Stimulated activated CD8-positive, alpha-beta memory T cell treated with anti-CD3 and anti-CD28 coated beads, Interleukin-15, amount 100 ng/mL, for 24 hours (primary cell): ENCODE results near the gene SERPINH1.
A peak's percentile ranks its signal among the peaks of the same experiment; 100 is the strongest.
"Not testable (repeated sequence)": the region's sequence is repeated elsewhere in the genome, so short reads cannot be mapped to it uniquely, and the experiment has no call there.

Source experiments
- DNase-seq: peaks from one replicate; pipeline ENCODE4 v3.0.0-alpha.2; 2020; ENCODE audit warnings: low read depth

Gene SERPINH1

DNA sequence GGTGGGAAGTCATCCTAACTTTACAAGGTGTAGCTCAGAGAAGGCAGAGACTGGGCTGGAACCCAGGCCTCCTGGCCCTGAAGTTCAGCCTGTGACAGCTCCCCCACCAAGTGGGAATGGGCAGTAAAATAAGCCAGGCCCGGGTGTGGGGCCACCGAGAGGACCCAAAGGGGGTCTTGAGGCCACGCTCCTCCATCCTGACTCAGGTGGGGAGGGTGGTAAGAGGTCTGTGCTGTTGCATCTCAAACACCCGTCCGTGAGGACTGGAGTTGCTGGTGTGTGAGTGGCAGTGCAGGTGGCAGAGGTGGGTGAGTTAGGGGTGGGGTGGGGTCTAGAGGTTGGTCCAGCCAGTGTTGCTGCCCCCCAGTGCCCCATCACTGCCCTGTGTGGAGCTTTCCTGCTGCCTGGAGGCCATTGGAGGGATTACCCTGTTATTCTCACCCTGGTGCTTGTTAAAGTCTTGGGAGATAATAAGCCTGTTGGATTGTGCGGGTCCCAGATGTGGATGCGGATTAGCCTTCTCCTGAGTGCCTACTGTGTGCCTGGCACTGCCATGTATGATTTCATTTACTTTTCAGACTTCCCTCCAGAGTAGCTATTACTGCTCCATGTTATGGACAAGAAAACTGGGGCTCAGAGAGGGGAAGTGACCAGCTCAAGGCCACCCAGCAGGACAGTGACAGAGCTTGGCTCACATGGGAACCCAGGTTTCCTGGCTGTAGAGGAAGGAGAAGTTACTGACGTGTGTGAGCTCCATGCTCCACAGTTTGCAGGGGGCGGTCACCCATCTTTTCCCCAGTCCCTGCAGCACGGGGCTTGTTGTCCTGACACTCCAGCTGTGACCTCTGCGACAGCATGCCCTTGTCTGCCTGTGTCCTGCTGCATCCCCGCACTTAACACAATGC is 12.9 kb downstream of the SERPINH1 start:
- no peak for DNase-seq

DNA sequence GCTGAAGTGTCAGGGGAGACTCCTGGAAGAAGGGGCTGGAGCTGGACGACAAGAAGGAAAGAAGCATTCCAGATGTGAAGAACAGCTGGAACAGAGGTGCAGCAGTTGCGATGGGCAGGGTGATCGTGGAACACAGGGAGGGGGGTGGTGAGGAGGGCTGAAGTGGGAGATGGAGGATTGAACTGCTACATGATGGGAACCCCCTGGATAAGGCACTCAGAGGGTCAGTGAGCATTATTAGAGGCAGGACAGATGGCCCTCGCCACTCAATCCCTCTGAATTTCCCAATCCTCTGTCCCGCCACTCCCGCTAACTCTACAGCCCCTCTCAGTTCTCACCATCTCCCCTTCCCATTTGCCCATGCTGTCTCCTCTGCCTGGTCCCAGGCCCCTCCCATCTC is 14.0 kb downstream of the SERPINH1 start:
- DNase-seq: no peak

DNA sequence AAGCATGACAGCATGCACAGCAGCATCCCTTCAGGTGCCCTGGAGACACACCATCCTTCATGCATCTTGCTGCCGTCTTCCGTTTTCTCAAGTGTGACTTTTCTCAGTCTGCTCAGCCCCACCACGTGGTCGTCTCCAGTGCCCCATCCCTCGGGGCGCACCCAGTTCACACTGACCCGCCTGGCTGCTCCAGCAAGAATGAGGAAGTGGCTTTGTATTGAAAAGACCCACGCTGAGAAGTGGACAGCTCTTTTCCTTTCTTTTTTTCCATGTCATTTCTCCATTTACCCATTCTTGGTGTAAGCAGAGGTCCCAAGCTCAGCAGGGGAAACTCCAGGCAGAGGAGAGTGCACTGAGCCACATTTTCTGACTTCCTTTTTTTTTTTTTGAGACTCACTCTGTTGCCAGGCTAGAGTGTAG is 14.5 kb downstream of the SERPINH1 start:
- no peak for DNase-seq

DNA sequence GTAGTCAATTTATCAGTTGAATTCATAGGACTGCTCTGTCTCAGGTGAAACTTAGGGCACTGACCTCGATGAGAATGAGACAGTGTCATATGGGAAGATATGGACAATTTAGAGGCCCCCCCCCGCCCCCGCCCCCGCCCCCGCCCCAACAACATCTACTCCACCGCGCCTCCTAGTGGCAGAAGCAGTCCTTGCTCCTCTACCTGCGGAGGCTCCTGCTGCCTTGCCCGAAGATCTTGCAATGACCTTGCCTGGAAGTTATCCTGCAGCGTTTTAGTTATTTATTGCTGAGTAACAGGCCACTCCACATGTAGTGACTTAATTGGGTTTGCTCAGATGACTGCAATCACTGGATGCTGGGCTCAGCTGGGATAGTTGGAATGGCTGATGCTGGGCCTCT is 15.2 kb downstream of the SERPINH1 start:
- DNase-seq: peak; percentile 26

DNA sequence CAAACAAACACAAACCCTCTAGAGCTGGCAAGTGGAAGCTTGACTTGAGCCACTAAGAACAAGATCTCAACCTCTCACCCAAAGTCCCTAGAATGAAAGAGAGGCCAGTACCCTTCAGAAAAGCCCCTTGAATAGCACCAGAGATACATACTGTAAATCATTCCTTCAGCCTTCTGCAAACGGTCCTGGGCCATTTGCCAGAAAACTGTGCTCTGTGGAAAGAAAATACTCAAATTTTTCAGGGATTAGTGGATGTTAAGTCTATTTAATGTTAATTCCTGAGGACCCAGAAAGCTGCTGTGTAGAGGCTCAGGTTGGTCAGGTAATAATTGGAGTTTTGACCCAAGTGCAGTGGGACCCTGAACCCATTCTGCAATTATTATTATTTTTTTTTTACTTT is 16.9 kb downstream of the SERPINH1 start:
- DNase-seq: no peak

DNA sequence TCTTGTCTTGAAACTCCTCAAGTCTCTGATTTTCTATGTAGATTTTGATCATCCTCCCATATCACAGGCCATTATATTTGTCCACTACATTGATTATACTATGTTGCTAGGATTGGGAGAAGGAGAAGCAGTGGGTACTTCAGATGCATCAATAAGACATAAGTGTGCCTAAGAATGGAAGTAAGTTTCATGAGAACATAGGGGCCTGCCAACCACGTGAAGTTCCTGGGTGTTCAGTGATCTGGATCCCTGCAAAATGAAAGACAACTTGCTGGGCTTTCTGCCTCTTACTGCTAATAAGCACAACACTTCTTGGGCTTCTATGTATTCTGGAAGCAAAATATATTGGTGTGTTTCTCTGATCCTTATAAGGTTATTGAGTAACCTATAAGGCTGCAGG is 17.8 kb downstream of the SERPINH1 start:
- no peak for DNase-seq

DNA sequence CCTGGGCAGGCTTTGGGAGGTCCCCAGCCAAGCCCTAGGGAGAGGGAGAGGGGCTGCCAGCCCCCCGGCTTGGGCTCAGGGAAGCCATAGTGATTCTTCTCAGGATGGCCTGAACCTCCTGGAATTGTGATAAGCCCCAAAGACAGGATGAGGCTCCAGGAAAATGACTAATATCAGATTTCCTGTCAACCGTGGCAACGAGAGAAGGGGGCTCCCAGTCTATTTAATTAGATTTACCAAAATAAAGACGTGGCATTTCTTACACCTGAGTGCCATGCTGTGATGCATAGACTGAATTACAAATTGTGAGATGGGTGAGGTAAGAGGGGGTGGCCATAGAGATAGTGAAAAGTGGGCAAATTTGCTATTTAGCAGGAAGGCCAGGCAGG is 20.4 kb downstream of the SERPINH1 start:
- no peak for DNase-seq

GRCh38 chr11:75582895-75583717 is 21.1 kb downstream of the SERPINH1 start:
- no peak for DNase-seq

DNA sequence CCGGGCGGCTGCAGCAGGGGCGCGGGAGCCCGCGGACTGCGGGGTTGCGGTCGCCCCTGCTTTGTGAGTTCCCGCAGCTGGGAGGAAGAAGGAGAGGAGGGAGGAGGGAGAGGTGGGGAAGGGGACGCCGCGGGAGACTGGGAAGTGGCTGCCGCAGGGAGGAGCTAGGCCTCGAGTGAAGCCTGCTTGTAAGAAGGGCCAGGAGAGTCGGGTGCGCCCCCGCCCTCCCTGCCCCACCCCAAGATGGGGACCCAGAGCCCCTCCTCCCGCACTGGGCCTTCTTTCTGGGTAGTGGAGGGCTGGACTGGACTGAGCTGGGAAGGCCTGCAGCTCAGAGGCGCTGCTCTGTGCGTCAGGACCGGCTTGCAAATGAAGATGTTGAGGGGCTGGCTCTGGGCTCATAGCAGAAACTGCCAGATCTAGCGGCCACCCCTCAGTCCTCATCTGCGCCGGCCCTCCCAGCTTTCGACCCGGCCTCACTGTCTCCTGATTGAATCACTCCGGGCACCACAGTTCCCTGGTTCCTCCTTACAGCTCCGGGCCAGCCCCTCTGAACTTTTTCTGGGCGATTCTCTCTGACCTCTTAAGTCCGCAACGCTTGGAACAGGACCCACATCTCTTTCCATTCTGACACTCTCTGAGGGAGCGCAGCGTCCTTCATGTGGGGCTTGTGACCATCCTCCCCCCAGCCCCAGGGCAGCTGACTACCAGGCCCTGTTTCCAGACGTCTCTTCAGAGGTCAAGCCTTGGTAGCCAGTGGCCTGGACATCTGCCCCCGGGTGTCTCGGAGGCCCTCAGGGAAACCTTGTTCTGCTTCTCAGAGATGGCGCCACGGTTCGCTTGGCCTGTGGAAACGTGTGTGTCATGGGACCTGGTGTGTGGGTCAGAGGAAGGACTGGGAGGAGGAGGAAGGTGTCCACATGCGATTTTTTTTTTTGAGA is 21.9 kb downstream of the SERPINH1 start:
- DNase-seq: no peak

- not testable (repeated sequence) for DNase-seq
Observed at GRCh38 chr11:75584659-75585292, 22.7 kb downstream of the SERPINH1 start.

DNA sequence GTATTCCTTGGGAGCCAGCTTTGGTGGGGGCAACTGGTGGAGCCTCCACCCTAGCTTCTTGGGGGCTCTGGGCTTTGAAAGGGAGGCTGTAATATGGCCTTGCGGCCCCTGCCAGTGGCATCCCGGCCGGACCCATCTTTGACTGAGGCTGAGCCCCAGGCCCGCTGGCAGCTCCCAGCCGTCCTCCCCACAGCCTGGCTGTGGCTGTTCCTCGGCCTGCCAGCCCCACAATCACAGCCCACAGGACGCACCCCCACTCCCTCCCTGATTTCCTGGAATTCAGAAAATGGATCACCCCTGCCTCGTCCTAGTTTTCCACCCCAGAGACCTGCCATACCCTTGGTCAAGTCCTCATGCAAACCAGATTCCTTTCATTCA is 23.2 kb downstream of the SERPINH1 start:
- DNase-seq: no peak

DNA sequence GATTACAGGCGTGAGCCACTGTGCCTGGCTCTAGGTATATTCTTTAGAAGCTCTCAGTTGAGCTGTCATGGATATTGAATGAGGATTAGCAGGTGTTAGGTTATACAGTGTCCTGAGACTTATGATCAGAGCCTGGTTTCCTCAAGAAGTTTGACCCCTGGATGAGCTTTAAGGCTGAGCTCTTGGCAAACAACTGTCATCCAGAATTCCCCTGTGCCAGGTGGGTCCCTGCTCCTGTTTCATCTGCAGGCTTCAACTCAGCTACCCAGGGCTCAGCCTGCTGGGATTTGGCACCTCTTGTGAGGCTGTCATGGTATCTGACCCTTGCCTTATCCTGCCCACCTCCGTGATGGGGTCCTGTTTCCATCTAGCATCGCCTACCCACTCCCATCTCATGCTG is 24.3 kb downstream of the SERPINH1 start:
- DNase-seq: no peak

- no peak for DNase-seq
Observed at GRCh38 chr11:75588051-75588481, 26.0 kb downstream of the SERPINH1 start.

GRCh38 chr11:75589051-75589450 is 27.0 kb downstream of the SERPINH1 start:
- DNase-seq: no peak

DNA sequence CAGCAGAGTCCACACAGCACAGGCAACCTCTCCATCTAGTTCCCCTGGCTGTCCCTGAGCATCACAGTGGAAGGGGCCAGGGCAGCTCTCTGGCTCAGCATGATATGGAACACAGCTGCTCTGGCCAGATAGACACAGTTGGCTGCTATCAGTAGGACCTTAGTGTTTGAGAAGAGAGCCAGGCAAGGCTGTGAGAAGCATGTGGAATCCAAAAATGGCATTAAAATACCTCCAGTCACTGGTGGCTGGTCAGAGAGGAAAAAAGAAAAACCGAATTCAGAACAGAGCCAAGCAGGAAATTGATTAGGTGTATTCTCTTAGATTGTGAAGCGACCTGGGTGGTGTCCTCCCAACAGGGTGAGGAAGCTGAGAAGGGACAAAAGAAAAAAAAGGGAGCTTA is 27.9 kb downstream of the SERPINH1 start:
- no peak for DNase-seq

DNA sequence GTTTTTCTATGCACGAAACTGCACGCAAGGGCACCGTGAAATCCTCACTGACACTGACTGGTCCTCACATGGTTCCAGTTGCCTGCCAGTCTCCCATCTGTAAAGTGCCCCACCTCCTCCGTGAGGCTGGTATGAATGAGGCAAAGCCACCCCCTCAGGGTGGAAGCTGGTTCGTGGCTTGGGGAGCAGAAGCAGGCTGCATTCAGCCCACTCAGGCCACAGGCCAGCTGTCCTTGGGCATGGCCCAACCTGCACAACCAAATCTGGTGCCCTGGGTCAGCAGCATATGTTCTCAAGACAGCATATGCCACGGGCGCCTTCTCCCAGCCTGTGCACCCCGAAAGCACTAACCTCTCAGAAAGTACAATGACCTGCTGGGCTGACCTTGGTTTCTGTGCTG is 29.3 kb downstream of the SERPINH1 start:
- no peak for DNase-seq

DNA sequence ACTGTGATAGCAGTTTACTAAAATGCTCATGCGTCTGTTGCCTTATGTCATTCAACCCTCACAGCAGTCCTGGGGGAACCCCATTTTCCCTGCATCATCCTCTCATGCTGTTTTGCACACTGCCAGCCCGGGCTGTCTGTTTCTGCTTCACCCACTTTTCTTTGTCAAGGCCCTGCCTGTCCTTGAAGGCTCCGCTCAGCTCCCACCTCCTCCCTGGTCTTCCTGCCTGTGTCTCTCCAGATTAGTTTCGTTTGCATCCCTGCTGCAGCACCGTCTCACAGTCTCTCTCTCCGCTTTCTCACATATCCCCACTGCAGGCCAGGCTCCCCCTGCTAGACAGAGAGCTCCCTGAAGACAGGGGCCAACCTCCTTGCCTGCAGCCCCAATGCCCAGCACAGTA is 29.9 kb downstream of the SERPINH1 start:
- DNase-seq: no peak

GRCh38 chr11:75592715-75593114 is 30.7 kb downstream of the SERPINH1 start:
- DNase-seq: no peak

- no peak for DNase-seq
Observed at GRCh38 chr11:75593286-75593915, 31.3 kb downstream of the SERPINH1 start.

GRCh38 chr11:75594211-75594610 is 32.2 kb downstream of the SERPINH1 start:
- no peak for DNase-seq

GRCh38 chr11:75595429-75595828 is 33.4 kb downstream of the SERPINH1 start:
- DNase-seq: no peak
